Thyroid gland (tissue), 4 donors: ENCODE results near the gene TSEN34.

Experiments used
- CTCF ChIP-seq, 6 experiments: fragments of 200-600 bp in 3 of 6; fragments of 450-650 bp in 3 of 6; sonication (generic) in 3 of 6; IDR thresholded peaks; one replicate each; pipeline ENCODE4 v1.5.1; 2016 to 2019; ENCODE audit warnings: antibody characterized with exemption in 6 of 6, mild to moderate bottlenecking in 2 of 6, inconsistent platforms in 1 of 6, moderate library complexity in 1 of 6
- POLR2A ChIP-seq, 2 donors: fragments of 450-650 bp; IDR thresholded peaks; one replicate each; pipeline ENCODE4 v1.6.1; 2017; ENCODE audit warnings: antibody characterized with exemption in 2 of 2, mild to moderate bottlenecking in 2 of 2, moderate library complexity in 1 of 2

- TF ChIP-seq CTCF (IDR thresholded peaks at IDR 0.05) (no peak), POLR2A (IDR thresholded peaks at IDR 0.05) (no peak)
Measured at GRCh38 chr19:54203151-54203611, 12.1 kb downstream of the TSEN34 start.
